ENCODE measurements around the gene TOMM20.
"Not testable (repeated sequence)": the region's sequence is repeated elsewhere in the genome, so short reads cannot be mapped to it uniquely, and the experiment has no call there.

TOMM20 gene

DNA sequence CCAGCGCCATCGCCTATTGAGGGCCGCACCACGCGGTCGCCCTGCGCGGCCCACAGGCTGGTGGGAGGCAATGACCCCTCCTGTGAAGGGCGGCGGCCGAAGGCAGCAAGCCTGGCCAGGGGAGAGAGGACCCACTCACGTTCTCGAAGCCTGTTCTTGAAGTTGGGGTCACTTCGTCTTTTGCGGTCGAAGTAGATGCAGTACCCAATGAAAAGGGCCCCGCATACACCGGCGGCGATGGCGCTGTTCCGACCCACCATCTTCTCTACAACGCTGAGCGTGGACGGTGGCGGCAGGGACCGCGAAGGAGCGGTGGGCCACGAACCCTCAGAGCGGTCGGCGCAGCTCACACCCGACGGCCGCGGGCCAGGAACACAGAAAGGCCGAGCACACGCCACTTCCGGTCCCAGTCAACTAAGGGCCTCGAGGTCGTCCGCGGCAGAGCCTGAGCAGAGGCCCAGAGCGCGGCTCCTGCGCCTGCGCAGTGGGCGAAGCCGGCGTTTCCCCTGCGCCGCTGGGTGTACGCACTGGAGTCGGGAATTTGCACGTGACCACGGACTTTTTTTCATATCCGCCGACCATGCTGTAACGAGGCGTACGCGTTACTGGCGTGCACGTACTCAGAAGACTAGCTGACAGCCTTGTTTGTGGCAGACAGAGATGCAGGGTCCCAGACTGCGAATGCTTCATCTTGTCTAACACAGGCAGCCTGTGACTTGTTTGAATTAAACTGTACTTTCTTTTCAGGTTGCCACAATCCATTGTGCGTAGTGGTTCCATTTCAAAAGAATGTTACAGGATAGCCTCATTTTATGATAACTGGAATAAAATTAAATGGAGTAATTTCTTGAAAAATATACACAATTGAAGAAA is at the start of gene TOMM20:
Gene TOMM20 (minus strand): TSS at position 382 of the 873 bp plus-strand sequence. CDS start 122 bp downstream, at position 260.
- DNase-seq (ENCODE audit: low spot score), result peak; percentile 99

DNA sequence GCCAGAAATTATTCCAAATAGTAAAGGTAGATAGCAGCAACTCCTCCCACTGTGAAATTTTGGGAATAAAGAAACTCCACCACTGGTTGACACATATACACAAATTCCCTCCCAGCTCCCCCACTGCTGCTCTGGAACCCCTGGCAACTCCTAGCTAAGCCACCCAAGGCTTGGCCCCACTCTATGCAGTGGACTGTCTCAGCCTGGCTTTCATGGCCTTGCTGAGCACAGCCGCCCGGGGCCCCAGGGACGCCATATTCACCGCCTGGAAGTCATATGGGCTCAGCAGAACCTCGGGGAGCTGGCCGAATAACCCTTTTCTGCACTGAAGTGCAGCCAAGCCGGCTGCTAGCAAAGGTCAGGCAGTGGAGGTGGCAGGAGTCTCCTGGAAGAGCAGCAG is 47.8 kb upstream of the TOMM20 start:
- no peak for DNase-seq (ENCODE audit: low spot score)

- DNase-seq (ENCODE audit: low spot score), result no peak
Observed at GRCh38 chr1:235169986-235170385, 41.3 kb upstream of the TOMM20 start.

DNA sequence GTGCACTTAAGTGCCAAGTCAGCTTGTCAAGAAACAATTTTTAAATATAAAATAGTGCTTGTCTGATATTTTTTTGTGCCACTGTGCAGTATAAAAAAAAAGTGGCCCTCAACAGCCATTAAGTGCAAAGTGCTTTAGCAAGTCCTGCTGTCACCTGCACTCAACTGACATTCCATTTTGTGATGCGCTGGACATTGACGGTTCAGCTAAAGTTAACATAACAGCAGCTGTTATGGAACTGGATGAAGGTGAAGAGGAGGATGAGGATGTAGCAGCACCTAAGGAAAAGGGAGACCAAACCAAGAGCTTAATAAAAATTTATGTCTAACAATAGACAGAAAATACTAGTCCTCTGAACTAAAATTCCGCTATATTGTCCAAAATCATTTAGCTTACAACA is 39.7 kb upstream of the TOMM20 start:
- no peak for DNase-seq (ENCODE audit: low spot score)

GRCh38 chr1:235161685-235162327 is 33.2 kb upstream of the TOMM20 start:
- no peak for DNase-seq (ENCODE audit: low spot score)

DNA sequence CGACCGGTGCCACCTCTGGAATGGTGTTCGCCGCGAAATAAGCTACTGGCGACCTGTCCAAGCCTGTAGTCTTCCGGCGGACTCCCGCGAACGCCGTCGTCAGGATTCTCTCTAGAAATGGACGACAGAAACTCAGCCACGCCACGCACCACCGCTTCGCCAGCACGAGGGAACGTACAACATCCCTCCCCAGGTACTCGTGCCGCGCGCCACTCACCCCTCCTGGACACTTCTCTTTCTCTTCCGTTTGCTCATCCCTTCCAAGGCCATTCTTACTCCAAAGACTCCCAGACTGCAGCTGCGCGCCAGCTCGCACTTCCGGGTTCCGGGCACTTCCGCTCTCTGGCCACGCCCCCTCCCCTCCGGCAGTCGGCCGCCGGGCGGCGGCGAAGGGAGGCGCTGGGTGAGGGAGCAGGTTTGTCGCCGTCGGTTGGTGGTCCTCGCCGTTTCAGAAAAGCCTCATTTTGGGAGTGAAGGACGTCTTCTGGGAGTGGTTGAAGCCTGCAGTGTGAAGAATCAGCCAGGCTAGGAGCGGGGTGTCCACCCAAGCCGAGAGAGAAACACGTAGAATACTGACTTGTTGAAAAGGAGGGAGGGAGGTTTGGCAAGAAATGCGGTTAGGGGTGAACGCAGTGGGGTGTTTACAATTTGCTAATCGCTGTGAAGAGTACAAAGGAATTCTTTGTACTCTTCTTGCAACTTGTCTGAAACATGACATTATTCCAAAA is 32.5 kb upstream of the TOMM20 start, which contains the start of gene RBM34:
Gene RBM34 (minus strand): TSS at position 294 of the 728 bp plus-strand sequence. CDS start 24 bp downstream, at position 270.
- peak; percentile 93 for DNase-seq (ENCODE audit: low spot score)

- peak; percentile 60 for DNase-seq (ENCODE audit: low spot score)
Observed at GRCh38 chr1:235160383-235160956, 31.8 kb upstream of the TOMM20 start.

DNA sequence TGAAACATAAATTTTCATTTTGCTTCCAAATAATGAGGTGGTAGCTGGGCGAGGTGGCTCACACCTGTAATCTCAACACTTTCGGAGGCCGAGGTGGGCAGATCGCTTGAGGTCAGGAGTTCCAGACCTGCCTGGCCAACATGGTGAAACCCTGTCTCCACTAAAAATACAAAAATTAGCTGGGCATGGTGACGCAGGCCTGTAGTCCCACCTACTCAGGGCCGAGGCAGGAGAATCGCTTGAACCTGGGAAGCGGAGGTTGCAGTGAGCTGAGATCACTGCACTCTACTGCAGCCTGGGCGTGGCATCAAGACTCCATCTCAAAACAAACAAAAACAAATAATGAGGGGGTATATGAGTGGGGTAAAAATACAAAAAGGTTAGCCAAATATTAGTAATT is 31.3 kb upstream of the TOMM20 start:
- not testable (repeated sequence) for DNase-seq (ENCODE audit: low spot score)

DNA sequence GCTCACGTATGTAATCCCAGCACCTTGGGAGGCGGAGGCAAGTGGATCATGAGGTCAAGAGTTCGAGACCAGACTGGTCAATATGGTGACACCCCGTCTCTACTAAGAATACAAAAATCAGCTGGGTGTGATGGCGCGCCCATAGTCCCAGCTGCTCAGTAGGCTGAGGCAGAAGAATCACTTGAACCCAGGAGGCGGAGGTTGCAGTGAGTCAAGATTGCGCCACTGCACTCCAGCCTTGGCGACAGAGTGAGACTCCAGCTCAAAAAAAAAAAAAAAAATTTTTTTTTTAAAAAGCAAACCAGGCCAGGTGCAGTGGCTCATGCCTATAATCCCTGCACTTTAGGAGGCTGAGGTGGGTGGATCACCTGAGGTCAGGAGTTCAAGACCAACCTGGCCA is 30.6 kb upstream of the TOMM20 start:
- DNase-seq (ENCODE audit: low spot score), result not testable (repeated sequence)

DNA sequence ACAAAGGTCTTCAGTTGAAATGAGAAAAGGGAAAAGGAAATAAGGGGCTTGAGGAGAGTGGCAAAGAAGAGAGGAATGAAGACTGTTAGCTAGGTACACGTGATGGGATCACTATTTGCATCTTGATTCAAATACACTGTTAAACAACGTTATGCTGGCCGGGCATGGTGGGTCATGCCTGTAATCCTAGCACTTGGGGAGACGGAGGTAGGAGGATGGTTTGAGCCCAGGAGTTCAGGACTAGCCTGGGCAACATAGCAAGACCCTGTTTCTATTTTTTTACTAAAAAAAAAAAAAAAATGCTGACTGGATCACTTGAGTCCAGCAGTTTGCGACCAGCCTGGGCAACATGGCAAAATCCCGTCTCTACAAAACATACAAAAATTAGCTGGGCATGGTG is 30.0 kb upstream of the TOMM20 start:
- DNase-seq (ENCODE audit: low spot score), result no peak

DNA sequence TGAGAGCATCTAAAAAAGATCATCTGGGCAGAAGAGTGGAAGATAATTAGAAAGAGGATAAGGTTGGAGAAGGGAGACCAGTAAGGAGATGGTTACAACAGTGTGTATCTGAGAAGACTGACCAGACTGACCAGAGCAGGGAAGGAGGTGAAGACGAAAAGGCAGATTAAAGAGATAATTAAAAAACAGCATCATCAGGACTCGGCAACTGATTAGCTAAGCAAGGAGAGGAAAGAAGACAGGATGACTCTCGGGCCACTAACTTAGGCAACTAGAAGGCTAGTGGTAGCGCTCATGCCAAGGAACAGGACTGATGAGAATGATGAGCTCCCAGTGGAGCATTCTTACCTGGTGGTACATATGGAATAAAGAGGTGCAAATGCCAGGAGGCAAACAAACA is 28.5 kb upstream of the TOMM20 start:
- DNase-seq (ENCODE audit: low spot score), result no peak

DNA sequence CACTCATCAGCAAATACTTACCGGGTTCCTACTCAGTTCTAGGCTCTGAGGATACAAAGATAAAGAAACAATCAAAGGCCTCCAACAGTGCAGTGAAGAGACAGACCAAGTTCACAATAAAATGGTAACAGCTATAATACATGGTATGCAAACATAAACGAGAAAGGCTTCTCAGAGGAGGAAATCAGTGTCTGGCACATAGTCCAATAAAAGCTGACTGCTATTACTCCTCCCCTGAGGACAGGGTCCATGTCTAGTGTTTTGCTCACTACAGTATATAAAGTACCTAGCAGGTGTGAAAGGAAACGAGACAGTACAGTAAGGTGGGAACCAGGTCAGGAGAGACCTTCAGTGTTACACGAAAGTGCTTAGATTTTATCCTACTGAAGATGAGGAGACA is 28.1 kb upstream of the TOMM20 start:
- DNase-seq (ENCODE audit: low spot score), result no peak

- no peak for DNase-seq (ENCODE audit: low spot score)
Observed at GRCh38 chr1:235156265-235156664, 27.6 kb upstream of the TOMM20 start.

DNA sequence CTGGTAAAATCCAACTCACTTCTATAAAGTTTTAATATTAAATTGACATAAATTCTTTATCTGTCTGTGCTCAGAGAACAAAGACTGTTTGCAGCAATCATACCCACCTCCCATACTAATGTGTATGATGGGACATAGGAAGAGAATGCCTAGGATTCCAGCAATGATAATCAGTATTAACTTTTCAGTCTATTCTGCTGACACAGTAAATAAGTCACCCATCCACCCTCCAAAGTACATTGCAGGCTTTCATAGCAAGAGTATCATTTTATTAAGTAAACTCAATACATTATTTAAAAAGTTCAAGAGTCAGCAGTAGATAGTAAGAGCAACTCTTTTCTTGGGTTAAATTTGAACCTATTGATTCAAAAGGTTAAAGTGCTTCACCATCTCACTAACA is 23.6 kb upstream of the TOMM20 start:
- DNase-seq (ENCODE audit: low spot score), result no peak

GRCh38 chr1:235151033-235151432 is 22.4 kb upstream of the TOMM20 start:
- DNase-seq (ENCODE audit: low spot score), result no peak

GRCh38 chr1:235149824-235150223 is 21.2 kb upstream of the TOMM20 start:
- no peak for DNase-seq (ENCODE audit: low spot score)

DNA sequence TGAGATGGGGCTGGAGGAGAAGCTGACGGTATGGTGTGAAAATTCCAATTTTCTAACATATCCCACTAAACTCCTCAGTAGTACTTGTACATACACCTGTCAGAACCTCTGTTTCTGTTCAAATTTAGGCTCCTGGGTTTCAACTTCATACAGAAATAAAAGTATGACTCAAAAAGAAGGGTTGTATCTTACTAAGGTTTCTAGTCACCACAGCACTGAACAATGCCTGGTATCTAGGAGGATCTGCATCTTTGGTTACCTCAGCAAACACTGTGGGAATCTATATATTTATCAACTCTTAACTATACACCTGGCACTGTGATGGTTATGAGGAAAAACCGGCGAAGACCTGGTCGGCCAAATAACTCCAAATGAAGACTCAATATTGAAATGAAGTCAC is 18.6 kb upstream of the TOMM20 start:
- no peak for DNase-seq (ENCODE audit: low spot score)

DNA sequence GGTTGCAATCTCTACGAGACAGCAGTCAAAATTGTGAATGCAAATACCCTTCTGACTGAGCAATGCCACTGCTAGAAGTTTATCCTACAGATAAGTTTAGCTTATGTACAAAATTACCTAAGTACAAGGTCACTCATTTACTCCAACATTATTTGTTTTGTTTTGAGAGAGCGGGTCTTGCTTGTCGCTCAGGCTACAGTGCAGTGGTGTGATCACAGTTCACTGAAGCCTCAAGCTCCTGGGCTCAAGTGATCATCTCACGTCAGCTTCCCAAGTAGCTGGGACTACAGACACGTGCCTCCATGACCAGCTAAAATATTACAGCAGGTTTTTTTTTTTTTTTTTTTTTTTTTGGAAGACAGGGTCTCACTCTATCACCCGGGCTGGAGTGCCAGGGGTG is 17.0 kb upstream of the TOMM20 start:
- no peak for DNase-seq (ENCODE audit: low spot score)

DNA sequence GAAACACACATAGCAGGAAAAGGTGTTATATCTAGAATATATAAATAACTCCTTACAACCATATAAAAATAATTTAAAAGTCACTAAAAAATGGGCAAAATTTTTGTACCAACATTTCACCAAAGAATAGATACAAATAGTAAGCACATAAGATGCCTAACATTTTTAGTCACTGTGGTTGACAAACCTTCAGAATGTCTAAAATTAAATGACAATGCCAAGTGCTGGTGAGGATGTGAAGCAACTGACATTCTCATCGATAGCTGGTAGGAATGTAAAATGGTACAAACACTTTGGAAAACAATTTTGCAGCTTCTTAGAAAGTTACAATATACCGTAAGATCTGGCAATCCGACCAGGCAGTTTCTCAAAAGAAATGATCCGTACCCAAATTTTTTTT is 14.4 kb upstream of the TOMM20 start:
- DNase-seq (ENCODE audit: low spot score), result no peak

DNA sequence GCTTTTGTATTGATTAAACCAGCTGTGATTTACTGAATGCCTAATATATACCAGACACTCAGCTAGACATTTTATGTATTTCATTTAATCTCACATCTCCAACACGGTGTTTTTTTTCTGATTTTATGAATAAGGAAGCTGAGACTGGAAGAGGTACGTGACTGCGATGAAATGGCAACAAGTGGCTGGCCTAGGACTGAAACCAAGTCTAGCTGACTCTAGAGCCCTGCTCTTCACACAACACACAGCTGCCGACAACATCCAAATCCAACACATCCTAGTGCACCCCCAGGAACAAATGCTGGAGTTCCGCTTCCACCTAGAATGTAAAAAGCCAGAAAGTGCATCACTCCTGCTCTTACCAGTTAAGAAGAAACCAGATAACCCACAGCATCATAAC is 10.7 kb upstream of the TOMM20 start:
- no peak for DNase-seq (ENCODE audit: low spot score)

GRCh38 chr1:235138821-235139220 is 10.2 kb upstream of the TOMM20 start:
- no peak for DNase-seq (ENCODE audit: low spot score)

- no peak for DNase-seq (ENCODE audit: low spot score)
Observed at GRCh38 chr1:235136111-235136510, 7.5 kb upstream of the TOMM20 start.
